ENCODE results near the gene RUNX2.

Gene RUNX2

GRCh38 chr6:45513213-45513618 is 185.1 kb downstream of the RUNX2 start:
- no peak for DNase-seq (ENCODE audit: low read depth in 2 of 2, low spot score in 1 of 2)

- DNase-seq (ENCODE audit: low read depth in 2 of 2, low spot score in 1 of 2) = no peak
These were observed 185.7 kb downstream of the RUNX2 start for GRCh38 chr6:45513843-45514242.

DNA sequence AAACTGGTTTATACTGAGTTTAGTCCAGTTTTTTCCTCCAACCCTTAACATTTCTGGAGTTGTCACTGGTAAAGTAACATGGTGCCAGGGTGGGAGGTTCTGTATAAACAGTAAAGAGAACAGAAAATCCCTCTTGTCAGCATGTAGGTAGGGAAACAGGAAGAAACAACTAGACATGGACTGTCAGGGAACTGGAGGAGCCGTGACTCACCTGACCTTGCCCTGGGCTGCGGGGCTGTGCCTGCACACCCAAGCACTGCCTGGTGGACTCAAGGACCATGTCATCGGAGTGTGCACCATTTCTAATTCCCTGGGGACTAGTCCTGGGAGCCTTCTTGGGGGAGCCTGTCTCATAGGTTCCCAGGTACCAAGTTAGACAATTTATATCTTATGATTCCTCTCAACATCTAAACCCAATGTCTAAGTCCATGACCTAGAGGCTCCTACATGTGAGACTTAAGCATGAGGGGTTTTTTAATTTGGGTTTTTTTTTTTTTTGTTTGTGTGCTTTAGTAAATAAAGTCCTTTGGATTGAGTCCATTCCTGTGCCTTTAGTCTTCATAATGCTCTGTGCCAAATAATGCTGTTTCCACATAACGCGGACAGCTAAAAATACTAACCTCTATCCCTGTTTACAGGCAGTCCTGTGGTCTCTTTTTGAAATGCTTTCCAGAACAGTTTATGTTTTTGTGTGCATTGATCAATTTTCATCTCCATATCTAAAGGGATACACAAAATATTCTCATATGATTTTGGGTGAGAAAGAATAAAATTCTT is 186.5 kb downstream of the RUNX2 start:
- DNase-seq (ENCODE audit: low read depth in 2 of 2, low spot score in 1 of 2) = no peak

- DNase-seq (ENCODE audit: low read depth in 2 of 2, low spot score in 1 of 2) = no peak
These were observed 190.0 kb downstream of the RUNX2 start for GRCh38 chr6:45518013-45518720.

DNA sequence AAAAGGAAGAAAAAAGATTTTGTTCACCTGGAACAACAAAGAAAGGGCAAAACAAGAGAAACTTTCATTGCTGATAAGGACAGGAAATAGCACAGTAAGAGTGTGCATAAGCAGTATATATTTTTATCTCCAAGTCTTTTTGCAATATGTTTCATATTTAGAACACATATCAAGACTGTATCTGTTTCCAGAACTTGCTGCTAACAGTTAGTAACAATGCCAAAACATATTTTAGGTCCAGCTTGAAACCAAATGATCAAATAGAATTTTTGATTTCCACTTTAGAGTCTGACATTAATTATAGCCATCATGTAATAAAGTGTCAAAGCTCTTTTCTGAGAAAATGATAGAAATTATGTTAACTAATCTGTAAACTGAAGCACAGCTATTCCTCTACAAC is 193.1 kb downstream of the RUNX2 start:
- DNase-seq (ENCODE audit: low read depth in 2 of 2, low spot score in 1 of 2) = no peak

- DNase-seq (ENCODE audit: low read depth in 2 of 2, low spot score in 1 of 2) = no peak
These were observed 194.4 kb downstream of the RUNX2 start for GRCh38 chr6:45522486-45522885.

GRCh38 chr6:45527210-45527609 is 199.1 kb downstream of the RUNX2 start:
- DNase-seq (ENCODE audit: low read depth in 2 of 2, low spot score in 1 of 2) = no peak

- no peak for DNase-seq (ENCODE audit: low read depth in 2 of 2, low spot score in 1 of 2)
These were observed 204.0 kb downstream of the RUNX2 start for GRCh38 chr6:45531999-45532595.

- no peak for DNase-seq (ENCODE audit: low read depth in 2 of 2, low spot score in 1 of 2)
These were observed 204.6 kb downstream of the RUNX2 start for GRCh38 chr6:45532721-45533210.

DNA sequence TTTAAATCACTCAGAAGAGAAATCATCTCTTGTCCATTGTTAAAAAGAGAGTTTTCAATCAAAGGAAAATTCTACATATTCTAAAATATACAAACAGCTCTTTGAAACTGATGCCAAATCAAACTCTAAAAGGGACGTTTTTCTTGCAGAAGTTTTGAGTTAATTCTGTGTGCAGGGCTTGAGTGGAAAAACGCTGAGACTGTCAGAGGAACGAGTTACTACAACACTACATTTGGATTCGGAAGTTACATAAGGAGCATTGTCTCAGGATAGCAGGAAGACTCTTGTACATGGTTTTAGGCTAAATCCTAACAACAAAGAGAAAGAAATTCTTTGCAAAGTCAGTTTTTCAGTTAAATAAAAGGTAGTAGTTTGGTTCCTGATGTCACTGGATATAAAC is 205.3 kb downstream of the RUNX2 start:
- DNase-seq (ENCODE audit: low read depth in 2 of 2, low spot score in 1 of 2) = no peak

- no peak for DNase-seq (ENCODE audit: low read depth in 2 of 2, low spot score in 1 of 2)
These were observed 207.8 kb downstream of the RUNX2 start for GRCh38 chr6:45535933-45536332.

- DNase-seq (ENCODE audit: low read depth in 2 of 2, low spot score in 1 of 2) = no peak
These were observed 209.4 kb downstream of the RUNX2 start for GRCh38 chr6:45537539-45537938.

DNA sequence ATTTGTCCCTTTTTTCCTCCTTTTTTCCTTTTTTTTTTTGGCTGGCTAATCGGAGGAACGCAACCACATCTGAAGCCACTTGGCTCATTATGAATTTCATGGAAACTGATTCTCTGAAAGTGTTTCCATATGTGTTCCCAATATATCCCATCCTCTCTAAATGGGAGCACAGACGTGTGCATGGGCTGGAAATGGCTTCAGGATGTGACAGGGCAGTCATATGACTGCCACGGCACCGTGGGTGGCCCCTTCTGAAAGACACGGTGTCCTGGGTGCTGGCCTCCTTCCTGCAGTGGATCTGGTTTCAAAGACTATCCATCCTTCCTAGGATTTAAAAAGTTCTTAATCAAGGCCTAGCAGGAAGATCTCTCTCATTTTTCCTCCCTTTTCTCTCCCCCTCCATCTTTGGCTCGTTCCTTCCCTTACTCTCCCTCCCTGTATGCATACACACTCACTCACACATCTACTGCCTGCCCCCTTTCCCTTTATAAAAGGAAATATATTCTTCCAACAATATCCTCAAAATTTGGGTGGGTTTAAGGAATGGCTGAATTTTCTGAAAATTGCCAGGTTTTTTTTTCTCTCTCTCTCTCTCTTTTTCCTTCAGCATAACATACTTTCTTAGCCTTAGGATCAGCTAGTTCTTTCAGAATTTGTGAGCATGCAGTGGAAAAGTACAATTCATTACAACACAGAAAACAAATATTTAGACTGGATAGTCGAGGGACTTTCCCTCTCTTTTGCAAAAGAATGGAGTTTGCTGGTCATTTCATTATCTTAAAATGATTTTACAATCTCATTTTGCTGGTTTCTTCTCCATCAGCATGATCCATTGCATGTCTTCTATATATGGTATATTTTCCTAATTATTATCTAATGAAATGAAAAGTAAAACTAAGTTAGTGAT is 210.8 kb downstream of the RUNX2 start:
- no peak for DNase-seq (ENCODE audit: low read depth in 2 of 2, low spot score in 1 of 2)

- DNase-seq (ENCODE audit: low read depth in 2 of 2, low spot score in 1 of 2) = no peak
These were observed 212.3 kb downstream of the RUNX2 start for GRCh38 chr6:45540375-45540920.

DNA sequence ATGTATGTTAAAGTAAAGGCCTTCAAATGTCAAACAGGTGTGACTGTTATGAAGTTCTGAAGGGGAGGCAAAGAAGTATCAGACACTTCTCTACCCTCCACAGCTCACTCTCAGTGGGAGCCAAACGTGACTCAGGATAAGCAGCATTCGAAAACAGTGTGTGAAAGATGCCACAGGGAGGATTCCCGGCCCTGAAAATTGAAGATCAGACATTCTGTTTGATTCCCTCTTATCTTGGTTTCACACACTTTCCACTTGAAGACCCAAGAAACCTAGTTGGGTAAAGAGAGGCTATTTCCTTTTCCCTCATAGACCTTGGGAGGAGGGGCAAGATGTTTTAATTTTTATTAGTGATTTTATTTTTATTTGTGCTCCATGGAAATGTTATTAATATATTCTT is 213.8 kb downstream of the RUNX2 start:
- no peak for DNase-seq (ENCODE audit: low read depth in 2 of 2, low spot score in 1 of 2)

DNA sequence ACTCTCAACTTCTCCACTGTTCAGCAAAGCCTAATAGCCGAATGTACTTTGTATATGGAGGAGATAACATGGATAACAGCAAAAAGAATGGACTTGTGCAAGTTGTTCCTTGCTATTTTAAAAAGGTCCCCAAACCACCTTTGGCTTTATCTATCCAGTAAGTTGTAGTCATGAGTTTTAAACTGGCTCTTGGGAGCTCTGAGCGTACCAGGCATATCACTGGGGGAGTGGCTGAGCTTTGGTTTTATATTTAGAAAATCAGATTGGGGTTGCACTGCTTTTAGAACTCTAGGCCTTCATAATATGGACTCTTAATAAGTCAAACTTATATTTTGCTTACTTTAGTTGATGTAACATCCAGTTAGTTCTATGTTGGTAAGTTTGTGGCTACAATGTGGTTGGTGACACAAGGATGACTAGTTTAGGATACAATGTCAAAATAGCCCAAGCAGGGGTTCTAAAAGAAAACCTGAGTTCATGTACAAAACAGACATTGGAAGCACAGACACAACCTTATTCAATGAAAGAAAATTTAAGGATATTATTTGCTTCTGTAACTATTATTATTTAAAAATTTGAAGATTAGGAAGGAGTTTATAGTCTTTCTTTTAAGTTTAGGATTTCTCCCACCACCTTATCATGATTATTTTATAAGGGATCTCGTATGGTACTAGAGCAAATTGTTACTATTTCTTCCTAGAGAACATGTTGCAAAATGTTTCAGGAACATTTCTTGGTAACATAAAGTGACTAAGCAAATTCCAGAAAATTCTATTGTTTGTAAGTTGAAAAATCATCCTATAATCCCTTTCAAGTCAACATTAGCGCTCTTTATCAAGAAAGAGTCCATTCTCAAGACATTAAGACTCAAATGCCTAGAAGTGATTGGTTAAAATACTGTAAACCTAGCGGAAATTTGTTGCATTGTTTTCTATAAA is 215.4 kb downstream of the RUNX2 start:
- DNase-seq (ENCODE audit: low read depth in 2 of 2, low spot score in 1 of 2) = no peak

- DNase-seq (ENCODE audit: low read depth in 2 of 2, low spot score in 1 of 2) = no peak
These were observed 217.3 kb downstream of the RUNX2 start for GRCh38 chr6:45545416-45545815.

DNA sequence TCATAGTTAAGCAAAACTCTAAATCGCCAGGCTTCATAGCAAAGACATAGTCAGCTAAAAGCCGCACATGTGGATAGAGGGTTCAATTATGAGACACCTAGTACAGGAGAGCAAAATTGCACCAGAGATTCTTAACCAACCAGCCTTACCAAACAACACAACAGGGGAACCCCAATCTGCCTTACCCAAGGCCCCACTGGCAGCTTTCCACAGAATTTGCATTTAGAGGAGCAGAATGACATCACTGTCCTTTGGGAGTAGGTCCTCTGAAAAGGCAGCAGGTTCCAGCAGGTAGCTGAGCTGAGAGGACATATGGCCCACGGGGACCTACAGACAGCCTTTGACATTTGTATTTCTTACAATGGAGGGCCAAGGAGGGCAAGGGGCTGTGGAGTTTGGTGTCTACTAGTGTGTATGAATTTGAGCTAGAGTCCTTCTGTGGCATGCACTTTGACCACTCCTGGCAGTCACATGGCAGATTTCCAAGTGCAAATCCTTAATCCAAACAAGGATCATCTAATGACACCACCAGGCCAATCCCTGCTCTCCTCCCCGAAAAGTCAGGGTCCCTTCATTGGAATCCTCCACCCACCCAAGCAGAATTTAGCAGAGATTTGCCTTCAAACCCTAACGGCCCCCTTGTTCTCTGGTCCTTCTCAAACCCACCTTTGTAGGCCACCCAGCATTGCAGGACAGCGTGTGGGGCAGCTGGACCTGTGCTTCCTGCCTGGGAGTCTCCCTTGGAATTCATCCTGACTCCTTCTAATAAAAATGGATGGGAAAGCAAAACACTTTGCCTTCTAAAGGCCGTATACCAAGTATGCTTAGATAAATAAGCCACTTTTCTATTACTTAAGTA is 220.8 kb downstream of the RUNX2 start:
- DNase-seq (ENCODE audit: low read depth in 2 of 2, low spot score in 1 of 2) = no peak

- DNase-seq (ENCODE audit: low read depth in 2 of 2, low spot score in 1 of 2) = no peak
These were observed 224.4 kb downstream of the RUNX2 start for GRCh38 chr6:45552536-45552935.

Measured in stimulated activated CD8-positive, alpha-beta memory T cell treated with anti-CD3 and anti-CD28 coated beads, Interleukin-4, amount 100 ng/mL, for 4 hours (primary cell).